MM.1S (cell line): ENCODE measurements around the gene DAB2IP.

Source experiments
- DNase-seq: peaks from one replicate; pipeline ENCODE4 v3.0.0-alpha.2; 2015
- H2AFZ ChIP-seq: fragments of 300-600 bp; sonication (generic); 2 replicates; pipeline ENCODE4 v1.6.0; 2016; ENCODE audit warnings: antibody characterized with exemption, low read length
- H3F3A ChIP-seq: fragments of 300-600 bp; sonication (generic); 2 replicates; pipeline ENCODE4 v1.6.1; 2016; ENCODE audit warnings: mild to moderate bottlenecking, antibody characterized with exemption, low read length, moderate library complexity, mixed read lengths; ENCODE audit not compliant: insufficient read depth
- H3K27ac ChIP-seq: fragments of 300-600 bp; sonication (generic); 2 replicates; pipeline ENCODE4 v1.5.1; 2016; ENCODE audit warnings: mild to moderate bottlenecking, low read length
- H3K27me3 ChIP-seq: fragments of 300-600 bp; sonication (generic); replicated peaks from 2 replicates; pipeline ENCODE4 v1.6.0; 2016; ENCODE audit warnings: low read length; ENCODE audit not compliant: insufficient read depth
- H3K36me3 ChIP-seq: fragments of 300-600 bp; sonication (generic); replicated peaks from 2 replicates; pipeline ENCODE4 v1.6.1; 2016; ENCODE audit warnings: mild to moderate bottlenecking, low read length, mixed read lengths; ENCODE audit not compliant: insufficient read depth
- H3K4me1 ChIP-seq: fragments of 300-600 bp; sonication (generic); 2 replicates; pipeline ENCODE4 v1.6.1; 2016; ENCODE audit warnings: low read length, mixed read lengths
- H3K4me2 ChIP-seq: fragments of 300-600 bp; sonication (generic); 2 replicates; pipeline ENCODE4 v1.6.0; 2016; ENCODE audit warnings: low read depth, low read length
- H3K4me3 ChIP-seq: fragments of 300-600 bp; sonication (generic); 2 replicates; pipeline ENCODE4 v1.5.1; 2016; ENCODE audit warnings: low read length, mixed read lengths
- H3K79me2 ChIP-seq: fragments of 300-600 bp; sonication (generic); 2 replicates; pipeline ENCODE4 v1.6.1; 2016; ENCODE audit warnings: mixed run types, low read length, mixed read lengths
- H3K9ac ChIP-seq: fragments of 300-600 bp; sonication (generic); 2 replicates; pipeline ENCODE4 v1.6.1; 2016; ENCODE audit warnings: low read length, mixed read lengths
- H3K9me2 ChIP-seq: fragments of 300-600 bp; sonication (generic); replicated peaks from 2 replicates; pipeline ENCODE4 v1.6.1; 2016; ENCODE audit warnings: mild to moderate bottlenecking, low read length, mixed read lengths; ENCODE audit not compliant: insufficient read depth
- H3K9me3 ChIP-seq: fragments of 300-600 bp; sonication (generic); replicated peaks from 2 replicates; pipeline ENCODE4 v1.6.1; 2016; ENCODE audit warnings: mild to moderate bottlenecking, low read length, mixed read lengths; ENCODE audit not compliant: insufficient read depth
- H4K20me1 ChIP-seq: fragments of 300-600 bp; sonication (generic); 2 replicates; pipeline ENCODE4 v1.6.1; 2016; ENCODE audit warnings: mild to moderate bottlenecking, low read length, moderate library complexity, mixed read lengths; ENCODE audit not compliant: insufficient read depth
- EZH2 ChIP-seq: fragments of 300-600 bp; sonication (generic); optimal IDR thresholded peaks from 2 replicates; pipeline ENCODE3; 2017; ENCODE audit warnings: low read depth, mild to moderate bottlenecking, antibody characterized with exemption, low read length, mixed read lengths
- EZH2phosphoT487 ChIP-seq: fragments of 300-600 bp; sonication (generic); IDR thresholded peaks from 2 replicates; pipeline ENCODE4 v1.6.1; 2018; ENCODE audit warnings: antibody characterized with exemption, low read length
- TF ChIP-seq, protein P1 (sequence below): fragments of 300-600 bp; sonication (generic); IDR thresholded peaks from 2 replicates; pipeline ENCODE4 v1.5.1; 2016; ENCODE audit warnings: antibody characterized with exemption, low read length, mixed read lengths

Gene DAB2IP

DNA sequence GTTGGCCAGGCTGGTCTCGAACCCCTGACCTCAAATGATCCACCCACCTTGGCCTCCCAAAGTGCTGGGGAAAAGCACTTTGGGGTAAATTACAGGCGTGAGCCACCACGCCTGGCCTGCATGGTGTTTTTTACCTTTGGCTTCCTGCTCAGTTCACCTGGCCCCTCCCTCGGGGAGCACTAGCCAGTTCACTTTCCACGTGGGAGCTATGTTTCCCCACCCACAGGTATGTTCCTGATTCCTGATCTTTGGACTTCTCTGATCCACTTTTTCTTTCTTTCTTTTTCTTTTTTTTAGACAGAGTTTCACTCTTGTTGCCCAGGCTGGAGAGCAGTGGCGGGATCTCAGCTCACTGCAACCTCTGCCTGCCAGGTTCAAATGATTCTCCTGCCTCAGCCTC is 15.8 kb downstream of the DAB2IP start:
- H3K4me2 ChIP-seq = no peak overlapping the region
- TF ChIP-seq, protein P1, sequence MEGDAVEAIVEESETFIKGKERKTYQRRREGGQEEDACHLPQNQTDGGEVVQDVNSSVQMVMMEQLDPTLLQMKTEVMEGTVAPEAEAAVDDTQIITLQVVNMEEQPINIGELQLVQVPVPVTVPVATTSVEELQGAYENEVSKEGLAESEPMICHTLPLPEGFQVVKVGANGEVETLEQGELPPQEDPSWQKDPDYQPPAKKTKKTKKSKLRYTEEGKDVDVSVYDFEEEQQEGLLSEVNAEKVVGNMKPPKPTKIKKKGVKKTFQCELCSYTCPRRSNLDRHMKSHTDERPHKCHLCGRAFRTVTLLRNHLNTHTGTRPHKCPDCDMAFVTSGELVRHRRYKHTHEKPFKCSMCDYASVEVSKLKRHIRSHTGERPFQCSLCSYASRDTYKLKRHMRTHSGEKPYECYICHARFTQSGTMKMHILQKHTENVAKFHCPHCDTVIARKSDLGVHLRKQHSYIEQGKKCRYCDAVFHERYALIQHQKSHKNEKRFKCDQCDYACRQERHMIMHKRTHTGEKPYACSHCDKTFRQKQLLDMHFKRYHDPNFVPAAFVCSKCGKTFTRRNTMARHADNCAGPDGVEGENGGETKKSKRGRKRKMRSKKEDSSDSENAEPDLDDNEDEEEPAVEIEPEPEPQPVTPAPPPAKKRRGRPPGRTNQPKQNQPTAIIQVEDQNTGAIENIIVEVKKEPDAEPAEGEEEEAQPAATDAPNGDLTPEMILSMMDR = no peak
- TF ChIP-seq EZH2phosphoT487 (no peak), EZH2 (no peak)

GRCh38 chr9:121667890-121668289 is 16.5 kb downstream of the DAB2IP start:
- H3K4me1 ChIP-seq = no peaks in the 10 kb centered on the region
- H3K27ac ChIP-seq = no peak overlapping the region
- H3K27me3 ChIP-seq = 0 out of 2 replicates have a peak, but pooled peaks cover 4% of the 10 kb centered on the region
- no peak overlapping the region for H2AFZ ChIP-seq
- H3K9ac ChIP-seq = no peak overlapping the region
- H3K79me2 ChIP-seq = no peaks in the 10 kb centered on the region
- no peaks in the 10 kb centered on the region for H3K9me2 ChIP-seq
- H4K20me1 ChIP-seq = no peaks in the 10 kb centered on the region
- H3K4me2 ChIP-seq = no peak overlapping the region
- H3K4me3 ChIP-seq = no peak overlapping the region
- no peaks in the 10 kb centered on the region for H3F3A ChIP-seq
- DNase-seq = no peak
- TF ChIP-seq EZH2phosphoT487 (no peak), EZH2 (no peak)
- TF ChIP-seq, protein P1 = no peak
- no peaks in the 10 kb centered on the region for H3K36me3 ChIP-seq
- H3K9me3 ChIP-seq = no peaks in the 10 kb centered on the region

More for the DNA sequence above, 15.8 kb downstream of the DAB2IP start:
- H3K36me3 ChIP-seq = no peaks in the 10 kb centered on the region
- no peaks in the 10 kb centered on the region for H3F3A ChIP-seq
- no peaks in the 10 kb centered on the region for H3K9me2 ChIP-seq
- no peaks in the 10 kb centered on the region for H4K20me1 ChIP-seq
- no peaks in the 10 kb centered on the region for H3K79me2 ChIP-seq
- no peak overlapping the region for H3K4me3 ChIP-seq
- no peak overlapping the region for H3K27ac ChIP-seq
- H3K9ac ChIP-seq = no peak overlapping the region
- DNase-seq = no peak
- H3K4me1 ChIP-seq = no peaks in the 10 kb centered on the region
- no peak overlapping the region for H2AFZ ChIP-seq
- no peaks in the 10 kb centered on the region for H3K9me3 ChIP-seq
- H3K27me3 ChIP-seq = 0 out of 2 replicates have a peak, but pooled peaks cover 9% of the 10 kb centered on the region

GRCh38 chr9:121670431-121670830 is 19.0 kb downstream of the DAB2IP start:
- no peak overlapping the region for H3K9ac ChIP-seq
- no peaks in the 10 kb centered on the region for H3K79me2 ChIP-seq
- H3K4me1 ChIP-seq = no peaks in the 10 kb centered on the region
- H3F3A ChIP-seq = no peaks in the 10 kb centered on the region
- no peak overlapping the region for H2AFZ ChIP-seq
- no peaks in the 10 kb centered on the region for H3K36me3 ChIP-seq
- DNase-seq = no peak
- no peak overlapping the region for H3K4me3 ChIP-seq
- no peaks in the 10 kb centered on the region for H4K20me1 ChIP-seq
- no peaks in the 10 kb centered on the region for H3K9me3 ChIP-seq
- H3K4me2 ChIP-seq = no peak overlapping the region
- TF ChIP-seq EZH2phosphoT487 = no peak
- TF ChIP-seq, protein P1 = no peak
- no peak for TF ChIP-seq EZH2
- no peak overlapping the region for H3K27ac ChIP-seq
- no peaks in the 10 kb centered on the region for H3K9me2 ChIP-seq
- no peaks in the 10 kb centered on the region for H3K27me3 ChIP-seq
